Stimulated activated CD8-positive, alpha-beta memory T cell treated with anti-CD3 and anti-CD28 coated beads, Interleukin-7, amount 100 ng/mL, for 1 hour (primary cell): Measurements from ENCODE around the gene CABP2.
"Not testable (repeated sequence)": the region's sequence is repeated elsewhere in the genome, so short reads cannot be mapped to it uniquely, and the experiment has no call there.

Source experiments
- DNase-seq, 2 donors: peaks; one replicate each; pipeline ENCODE4 v3.0.0-alpha.2; 2020; ENCODE audit warnings: low read depth in 2 of 2

The CABP2 gene

DNA sequence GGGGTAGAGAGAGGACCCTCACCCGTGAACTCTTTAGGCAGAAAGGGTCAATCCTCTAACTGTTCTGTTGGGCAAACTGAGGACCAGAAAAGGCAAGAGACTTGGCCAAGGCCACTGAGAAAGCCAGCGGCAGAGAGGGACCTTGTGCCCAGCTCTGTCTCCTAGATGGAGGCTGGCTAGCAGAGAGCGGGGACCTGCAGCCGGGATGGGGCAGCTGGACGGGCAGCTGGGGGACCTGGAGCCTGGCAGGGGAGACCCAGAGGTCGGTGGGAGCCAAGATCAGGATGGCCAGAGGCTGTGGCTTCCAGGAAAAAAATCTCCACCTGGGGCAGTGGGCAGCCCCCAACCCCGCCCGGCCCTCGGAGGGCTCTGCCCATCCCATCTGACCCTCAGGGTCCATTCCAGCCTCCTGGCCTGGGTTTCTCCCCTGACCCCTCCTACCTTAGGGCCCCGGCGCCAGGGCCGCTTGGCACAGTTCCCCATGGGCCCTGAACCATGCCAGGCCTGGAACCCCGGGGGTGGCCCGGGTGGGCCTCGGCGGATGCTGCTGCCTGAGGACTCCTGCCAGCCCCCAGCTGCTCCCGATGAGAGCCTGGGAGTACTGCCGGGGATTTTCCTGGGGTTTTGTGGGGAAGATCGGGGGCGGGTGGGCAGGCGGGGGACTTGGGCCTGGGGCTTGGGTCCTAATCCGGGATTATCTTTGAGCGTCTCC is at the start of gene CABP2:
Gene CABP2, minus strand, starts transcription at position 603 of the 712 bp plus-strand sequence. Its CDS starts 120 bp downstream, at position 483.
- DNase-seq, result no peak

GRCh38 chr11:67572747-67573419 is 49.6 kb upstream of the CABP2 start:
- DNase-seq, result no peak

DNA sequence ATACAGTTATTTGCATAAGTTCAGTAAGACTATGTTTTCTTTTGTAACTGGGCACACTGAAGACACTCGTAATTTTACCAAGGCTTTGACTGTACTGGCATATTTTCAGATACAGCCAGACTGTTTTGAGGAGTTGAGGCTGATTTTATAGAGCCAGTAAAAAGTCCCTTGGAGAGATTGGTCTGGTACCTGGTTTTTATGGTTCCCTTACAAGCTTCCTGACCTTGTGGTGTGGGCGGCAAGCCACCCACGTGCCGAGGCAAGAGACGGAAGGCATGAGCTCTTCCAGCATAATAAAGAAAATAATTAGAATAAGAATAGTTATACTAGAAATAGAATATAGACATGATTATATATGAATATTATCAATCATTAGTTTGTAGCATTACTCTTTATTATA is 49.1 kb upstream of the CABP2 start:
- DNase-seq, result no peak

DNA sequence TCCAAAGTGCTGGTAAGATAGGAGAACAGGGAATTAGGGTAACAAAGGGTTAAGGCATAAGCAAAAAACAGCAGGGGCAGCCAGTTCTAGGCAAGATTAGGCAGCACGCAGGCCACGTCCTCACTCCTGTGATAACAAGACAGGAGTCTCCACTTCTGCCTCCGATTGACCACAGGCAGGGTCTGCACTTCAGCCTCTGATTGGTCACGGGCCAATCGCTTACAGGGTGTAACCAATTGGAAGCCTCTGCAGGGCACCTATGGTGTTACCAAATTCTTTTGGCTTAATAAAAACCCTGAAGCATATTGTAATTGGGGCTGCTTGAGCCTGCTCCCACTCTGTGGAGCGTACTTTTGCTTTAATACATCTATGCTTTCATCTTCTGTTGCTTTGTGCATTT is 48.2 kb upstream of the CABP2 start:
- DNase-seq, result no peak

DNA sequence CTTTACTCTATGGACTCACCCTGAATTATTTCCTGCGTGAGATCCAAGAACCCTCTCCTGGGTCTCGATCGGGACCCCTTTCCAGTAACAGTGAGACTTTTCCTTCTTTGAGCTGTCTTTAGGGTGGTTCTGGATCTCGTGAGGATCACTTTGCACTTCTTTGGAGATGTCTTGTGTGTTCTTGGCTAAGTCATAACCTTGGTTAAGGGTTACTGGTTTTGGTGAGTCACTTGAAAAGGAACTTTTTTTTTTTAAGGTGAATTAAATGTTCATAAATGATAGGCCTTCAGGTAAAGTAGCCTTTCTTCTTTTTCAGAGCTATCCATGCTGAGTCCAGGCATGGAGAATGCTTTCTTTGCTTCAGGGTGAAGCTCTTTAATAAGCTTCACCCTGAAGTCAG is 41.0 kb upstream of the CABP2 start:
- no peak for DNase-seq

DNA sequence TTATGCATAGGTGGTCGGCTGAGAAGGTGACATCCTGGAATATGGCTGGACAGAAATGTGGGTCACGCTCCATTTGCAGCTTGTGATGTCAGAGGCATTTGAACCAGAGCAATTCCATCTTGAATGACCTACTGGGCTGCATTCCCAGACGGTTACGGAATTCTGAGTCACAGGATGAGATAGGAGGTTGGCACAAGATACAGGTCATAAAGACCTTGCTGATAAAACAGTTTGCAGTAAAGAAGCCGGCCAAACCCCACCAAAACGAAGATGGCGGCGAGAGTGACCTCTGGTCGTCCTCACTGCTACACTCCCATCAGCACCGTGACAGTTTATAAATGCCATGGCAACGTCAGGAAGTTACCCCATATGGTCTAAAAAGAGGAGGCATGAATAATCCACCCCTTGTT is 40.5 kb upstream of the CABP2 start:
- not testable (repeated sequence) for DNase-seq

DNA sequence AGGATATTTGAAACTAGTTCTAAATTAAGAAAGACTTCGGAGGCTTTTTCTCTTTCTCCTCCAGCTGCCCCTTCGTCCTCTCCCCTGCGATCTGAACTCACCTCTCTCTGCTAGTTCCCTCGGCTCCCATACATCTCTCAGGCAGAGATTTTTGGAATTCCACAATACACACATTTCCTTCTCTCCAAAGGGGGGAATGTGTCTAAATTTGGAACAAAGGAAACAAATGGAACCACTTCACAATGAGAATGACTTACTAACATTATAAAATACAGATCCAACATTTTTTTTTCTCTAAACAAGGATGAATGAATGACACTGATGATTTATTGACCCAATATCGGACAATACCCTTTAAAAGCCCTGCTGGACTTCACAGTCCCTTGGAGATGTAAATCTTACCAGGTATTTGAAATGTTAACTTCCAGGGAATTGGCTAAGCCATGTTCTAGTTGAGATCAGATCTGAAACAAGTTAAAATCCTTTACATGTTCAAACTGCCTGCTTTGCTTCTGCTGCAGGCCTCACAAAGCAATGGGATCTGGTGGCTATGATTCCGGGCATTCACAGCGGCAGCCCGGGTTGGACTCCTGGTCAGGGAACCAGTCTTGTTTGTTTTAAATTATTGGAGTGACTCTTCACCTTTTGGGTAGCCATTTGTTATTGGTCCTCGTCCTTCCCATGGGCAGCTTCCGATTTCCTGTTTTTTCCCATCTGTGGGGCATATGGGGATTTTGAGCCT is 39.9 kb upstream of the CABP2 start:
- DNase-seq, result no peak

DNA sequence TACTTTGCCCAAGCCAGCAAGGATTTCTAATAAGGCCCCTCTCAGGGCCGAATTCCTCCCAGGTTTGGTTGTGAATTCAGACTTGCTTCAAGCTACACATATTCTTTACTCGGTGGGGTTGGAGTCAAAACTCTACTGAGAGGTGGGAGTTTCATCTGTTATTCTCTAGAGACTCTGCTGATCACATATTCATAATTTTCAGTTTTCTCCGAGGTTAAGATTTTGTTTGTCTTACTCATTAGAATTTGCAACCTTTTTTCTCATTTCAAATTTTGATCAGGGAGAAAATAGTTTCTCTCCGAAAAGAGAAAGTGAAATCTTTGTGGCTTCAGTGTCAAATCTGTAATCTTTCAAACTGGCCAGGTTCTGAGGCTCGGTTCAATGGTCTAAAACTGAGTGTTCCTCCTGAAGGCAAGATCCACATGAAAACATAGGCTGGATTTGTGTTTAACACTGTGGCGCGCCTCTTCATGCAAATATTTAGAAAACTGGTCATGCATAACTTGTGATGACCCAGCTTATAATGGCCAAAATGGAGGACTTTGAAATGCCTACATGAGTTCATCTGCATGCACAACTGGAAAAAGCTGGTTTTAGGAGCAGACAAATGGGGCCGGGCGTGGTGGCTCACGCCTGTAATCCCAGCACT is 38.8 kb upstream of the CABP2 start:
- DNase-seq, result no peak

- DNase-seq, result no peak
These were observed 35.0 kb upstream of the CABP2 start for GRCh38 chr11:67558084-67558772.

DNA sequence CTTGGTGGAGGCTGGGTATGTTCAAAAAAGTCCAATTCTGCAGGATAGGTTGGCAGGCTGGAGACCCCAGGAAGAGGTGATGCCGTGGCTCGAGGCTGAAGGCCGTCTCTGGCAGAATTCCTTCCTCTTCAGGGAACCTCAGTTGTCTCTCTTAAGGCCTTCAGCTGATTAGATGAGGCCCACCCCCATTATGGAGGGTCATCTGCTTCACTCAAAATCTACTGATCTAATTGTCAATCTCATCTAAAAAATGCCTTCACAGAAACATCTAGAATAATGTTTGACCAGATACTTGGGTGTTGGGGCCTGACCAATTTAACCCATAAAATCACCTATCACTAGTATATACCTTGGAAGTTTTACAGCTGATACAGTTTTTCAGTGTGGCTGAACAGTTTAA is 33.0 kb upstream of the CABP2 start:
- DNase-seq, result no peak

- not testable (repeated sequence) for DNase-seq
These were observed 28.5 kb upstream of the CABP2 start for GRCh38 chr11:67551697-67552096.

DNA sequence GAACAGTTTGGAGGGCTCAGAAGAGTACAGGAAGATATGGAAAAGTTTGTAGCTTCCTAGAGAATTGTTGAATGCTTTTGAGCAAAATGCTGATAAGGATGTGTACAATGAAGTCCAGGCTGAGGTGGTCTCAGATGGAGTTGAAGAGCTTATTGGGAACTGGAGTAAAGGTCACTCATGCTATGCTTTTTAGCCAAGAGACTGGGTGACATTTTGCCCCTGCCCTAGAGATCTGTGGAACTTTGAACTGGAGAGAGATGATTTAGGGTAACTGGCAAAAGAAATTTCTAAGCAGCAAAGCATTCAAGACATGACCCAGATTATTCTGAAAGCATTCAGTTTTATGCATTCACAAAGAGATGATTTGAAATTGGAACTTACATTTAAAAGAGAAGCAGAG is 27.9 kb upstream of the CABP2 start:
- DNase-seq, result no peak

DNA sequence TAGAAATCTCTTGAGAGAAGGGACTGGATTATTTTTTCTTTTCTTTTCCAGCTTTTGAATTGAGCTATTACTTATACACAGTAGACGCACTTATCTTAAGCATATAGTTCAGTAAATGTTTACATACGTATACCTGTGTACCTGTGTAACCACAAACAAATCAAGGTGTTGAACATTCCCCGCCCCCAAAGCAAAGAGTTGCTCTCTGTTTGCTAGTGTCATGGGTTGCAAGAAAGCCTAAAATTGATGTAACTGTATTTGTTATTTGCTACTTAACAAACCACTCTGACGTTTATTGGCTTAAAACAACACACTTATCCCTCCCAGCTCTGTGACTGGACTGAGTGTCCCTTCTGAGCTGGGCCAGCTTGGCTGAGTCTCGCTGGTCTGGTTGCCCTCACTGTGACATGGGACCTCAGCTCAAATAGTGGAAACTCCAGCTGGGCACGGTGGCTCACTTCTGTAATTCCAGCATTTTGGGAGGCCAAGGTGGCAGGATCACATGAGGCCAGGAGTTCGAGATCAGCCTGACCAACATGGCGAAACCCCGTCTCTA is 25.4 kb upstream of the CABP2 start:
- DNase-seq, result no peak

GRCh38 chr11:67548112-67548511 is 24.9 kb upstream of the CABP2 start:
- not testable (repeated sequence) for DNase-seq

- DNase-seq, result no peak
These were observed 22.0 kb upstream of the CABP2 start for GRCh38 chr11:67545280-67545679.

GRCh38 chr11:67544616-67545242 is 21.5 kb upstream of the CABP2 start:
- DNase-seq, result no peak

- DNase-seq, result no peak
These were observed 20.3 kb upstream of the CABP2 start for GRCh38 chr11:67543585-67543984.

- no peak for DNase-seq
These were observed 19.7 kb upstream of the CABP2 start for GRCh38 chr11:67542971-67543370.

DNA sequence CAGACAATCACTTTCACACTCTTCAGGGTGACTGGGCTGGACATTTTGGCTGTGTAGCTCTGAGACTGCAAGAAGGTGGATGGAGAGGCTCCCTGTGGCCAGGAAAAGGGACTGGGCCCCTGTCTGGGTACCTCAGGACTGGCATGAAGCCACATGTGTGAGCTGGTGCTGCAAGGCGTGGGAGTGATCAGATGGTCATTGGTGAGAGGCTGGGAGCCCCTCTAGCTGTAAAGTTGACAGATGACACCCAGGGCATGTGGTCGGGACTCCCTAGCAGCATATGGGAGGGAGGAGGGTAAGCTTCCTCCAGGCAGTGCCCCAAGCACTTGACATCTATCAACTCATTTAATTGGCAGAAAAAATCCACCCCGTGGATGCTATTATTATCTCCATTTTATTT is 18.9 kb upstream of the CABP2 start:
- no peak for DNase-seq

DNA sequence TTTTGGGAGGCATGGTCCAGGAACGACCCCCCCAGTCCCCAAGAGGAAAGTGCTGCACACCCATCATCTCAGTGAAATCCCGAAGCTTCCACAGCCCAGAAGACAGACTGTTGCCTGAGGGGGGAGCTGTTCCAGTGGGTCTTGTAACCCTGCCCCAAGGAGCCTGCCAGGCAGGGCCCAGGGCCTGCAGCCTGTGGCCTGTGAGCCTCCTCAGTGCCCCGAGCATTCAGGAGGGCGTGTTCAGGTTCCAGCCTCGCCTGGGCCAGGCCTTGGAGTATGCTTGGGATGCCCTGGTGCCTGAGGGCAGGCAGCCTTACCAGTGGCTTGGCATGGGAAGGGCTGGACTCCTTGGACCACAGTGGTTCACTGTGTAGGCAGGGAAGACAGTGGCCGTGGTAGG is 18.0 kb upstream of the CABP2 start:
- no peak for DNase-seq

- no peak for DNase-seq
These were observed 16.3 kb upstream of the CABP2 start for GRCh38 chr11:67539550-67539949.
